Measurements from ENCODE around the gene ABCB9.

Gene ABCB9

DNA sequence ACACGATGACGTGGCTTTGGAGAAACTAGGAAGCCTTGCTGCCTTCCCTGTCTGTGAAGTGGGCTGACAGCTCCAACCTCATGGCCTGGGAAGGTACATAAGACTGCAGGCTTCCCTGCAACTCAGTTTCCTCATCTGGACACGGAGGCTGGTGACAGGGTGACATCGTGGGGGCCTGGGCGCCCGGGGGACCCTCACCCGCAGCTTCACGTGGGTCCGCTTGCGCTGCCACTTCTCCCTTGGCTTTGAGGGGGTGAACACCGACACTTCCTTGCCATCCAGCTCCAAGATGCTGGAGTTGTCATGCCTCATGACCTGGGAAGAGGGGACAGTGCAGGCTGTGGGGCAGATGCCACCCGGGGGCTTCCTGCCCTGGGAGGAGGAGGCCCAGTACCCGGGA, 21.8 kb upstream of the ABCB9 start:
- Histone ChIP-seq H3K9me3 (ENCODE audit: control insufficient read depth, insufficient read depth, low read length) (no peaks in the 10 kb centered on the region), H3K4me2 (ENCODE audit: low read length) (no peak overlapping the region), H4K20me1 (ENCODE audit: control insufficient read depth, insufficient read depth, low read depth, low read length) (no peaks in the 10 kb centered on the region), H3K36me3 (ENCODE audit: control insufficient read depth, low read length) (peaks cover 10% of the 10 kb centered on the region), H3F3A (ENCODE audit: control insufficient read depth, insufficient read depth) (peaks cover 7% of the 10 kb centered on the region; the same call in 1 of the 2 replicates), H3K27me3 (ENCODE audit: control insufficient read depth, low read length) (no peaks in the 10 kb centered on the region), H3K79me2 (ENCODE audit: control insufficient read depth, low read length) (no peaks in the 10 kb centered on the region), H3K27ac (ENCODE audit: low read depth, low read length) (no peak overlapping the region), H3K9me2 (replicated peaks; ENCODE audit: control insufficient read depth, low read length) (no peaks in the 10 kb centered on the region), H3K4me3 (ENCODE audit: low read length) (no peak overlapping the region), H3K4me1 (ENCODE audit: control insufficient read depth, low read length) (peaks cover 12% of the 10 kb centered on the region)
- no peak for TF ChIP-seq EZH2phosphoT487 (IDR thresholded peaks at IDR 0.05; ENCODE audit: borderline replicate concordance, low read length)
- TF ChIP-seq, protein P1, sequence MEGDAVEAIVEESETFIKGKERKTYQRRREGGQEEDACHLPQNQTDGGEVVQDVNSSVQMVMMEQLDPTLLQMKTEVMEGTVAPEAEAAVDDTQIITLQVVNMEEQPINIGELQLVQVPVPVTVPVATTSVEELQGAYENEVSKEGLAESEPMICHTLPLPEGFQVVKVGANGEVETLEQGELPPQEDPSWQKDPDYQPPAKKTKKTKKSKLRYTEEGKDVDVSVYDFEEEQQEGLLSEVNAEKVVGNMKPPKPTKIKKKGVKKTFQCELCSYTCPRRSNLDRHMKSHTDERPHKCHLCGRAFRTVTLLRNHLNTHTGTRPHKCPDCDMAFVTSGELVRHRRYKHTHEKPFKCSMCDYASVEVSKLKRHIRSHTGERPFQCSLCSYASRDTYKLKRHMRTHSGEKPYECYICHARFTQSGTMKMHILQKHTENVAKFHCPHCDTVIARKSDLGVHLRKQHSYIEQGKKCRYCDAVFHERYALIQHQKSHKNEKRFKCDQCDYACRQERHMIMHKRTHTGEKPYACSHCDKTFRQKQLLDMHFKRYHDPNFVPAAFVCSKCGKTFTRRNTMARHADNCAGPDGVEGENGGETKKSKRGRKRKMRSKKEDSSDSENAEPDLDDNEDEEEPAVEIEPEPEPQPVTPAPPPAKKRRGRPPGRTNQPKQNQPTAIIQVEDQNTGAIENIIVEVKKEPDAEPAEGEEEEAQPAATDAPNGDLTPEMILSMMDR (IDR thresholded peaks at IDR 0.05; ENCODE audit: low read depth, low read length, poor library complexity, severe bottlenecking), result no peak

DNA sequence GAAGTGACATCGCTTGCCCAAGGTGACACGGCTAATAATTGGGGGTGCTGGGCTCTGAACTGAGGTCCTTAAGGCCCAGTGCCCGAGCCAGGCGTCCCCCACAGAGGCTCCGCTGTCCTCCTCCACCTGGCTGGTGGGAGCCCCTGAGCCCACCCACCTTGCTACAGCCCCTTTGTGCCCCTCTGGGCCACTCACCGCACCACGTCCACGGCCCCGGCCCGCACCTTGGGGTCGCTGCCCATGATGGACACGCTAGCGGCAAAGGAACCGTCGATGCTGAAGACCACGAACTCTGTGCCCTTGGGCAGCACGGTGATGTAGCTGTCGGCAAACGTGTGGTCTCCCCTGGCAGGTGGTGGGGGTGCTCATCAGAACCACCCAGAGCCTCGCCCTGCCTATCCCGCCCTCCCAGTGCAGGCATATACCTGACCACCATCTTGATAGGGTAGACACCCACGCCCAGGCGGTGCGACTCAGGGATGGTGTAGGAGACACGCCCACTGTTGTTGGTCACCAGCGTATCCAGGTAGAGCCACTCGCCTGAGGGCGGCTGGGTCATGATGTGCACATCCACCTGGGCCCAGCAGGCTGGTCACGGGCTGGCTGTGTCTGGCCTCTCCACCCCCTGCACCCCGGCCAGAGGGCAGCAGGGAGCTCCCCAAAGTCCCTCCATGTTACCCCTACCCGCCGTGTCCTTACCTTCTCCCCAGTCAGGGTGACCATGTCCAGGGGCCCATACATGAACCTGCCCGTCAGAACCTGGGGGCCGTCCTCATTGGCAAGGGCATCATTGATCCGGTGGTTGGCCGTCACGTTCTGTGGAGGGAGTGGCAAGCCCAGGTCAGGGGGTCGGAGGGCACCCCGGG, 21.1 kb upstream of the ABCB9 start:
- H3K9me3 ChIP-seq (ENCODE audit: control insufficient read depth, insufficient read depth, low read length), result no peaks in the 10 kb centered on the region
- peaks cover 3% of the 10 kb centered on the region; the same call in 1 of the 2 replicates for H4K20me1 ChIP-seq (ENCODE audit: control insufficient read depth, insufficient read depth, low read depth, low read length)
- H3K27ac ChIP-seq (ENCODE audit: low read depth, low read length), result no peak overlapping the region
- H3K36me3 ChIP-seq (ENCODE audit: control insufficient read depth, low read length), result peaks cover 17% of the 10 kb centered on the region
- H3K4me3 ChIP-seq (ENCODE audit: low read length), result no peak overlapping the region
- H3K4me1 ChIP-seq (ENCODE audit: control insufficient read depth, low read length), result peaks cover 19% of the 10 kb centered on the region
- H3K4me2 ChIP-seq (ENCODE audit: low read length), result no peak overlapping the region
- TF ChIP-seq, protein P1 (IDR thresholded peaks at IDR 0.05; ENCODE audit: low read depth, low read length, poor library complexity, severe bottlenecking), result no peak
- TF ChIP-seq EZH2phosphoT487 (IDR thresholded peaks at IDR 0.05; ENCODE audit: borderline replicate concordance, low read length), result no peak
- peaks cover 7% of the 10 kb centered on the region; the same call in 1 of the 2 replicates for H3F3A ChIP-seq (ENCODE audit: control insufficient read depth, insufficient read depth)
- H3K79me2 ChIP-seq (ENCODE audit: control insufficient read depth, low read length), result peaks cover 6% of the 10 kb centered on the region
- no peaks in the 10 kb centered on the region for H3K27me3 ChIP-seq (ENCODE audit: control insufficient read depth, low read length)
- no peaks in the 10 kb centered on the region for H3K9me2 ChIP-seq (replicated peaks; ENCODE audit: control insufficient read depth, low read length)

DNA sequence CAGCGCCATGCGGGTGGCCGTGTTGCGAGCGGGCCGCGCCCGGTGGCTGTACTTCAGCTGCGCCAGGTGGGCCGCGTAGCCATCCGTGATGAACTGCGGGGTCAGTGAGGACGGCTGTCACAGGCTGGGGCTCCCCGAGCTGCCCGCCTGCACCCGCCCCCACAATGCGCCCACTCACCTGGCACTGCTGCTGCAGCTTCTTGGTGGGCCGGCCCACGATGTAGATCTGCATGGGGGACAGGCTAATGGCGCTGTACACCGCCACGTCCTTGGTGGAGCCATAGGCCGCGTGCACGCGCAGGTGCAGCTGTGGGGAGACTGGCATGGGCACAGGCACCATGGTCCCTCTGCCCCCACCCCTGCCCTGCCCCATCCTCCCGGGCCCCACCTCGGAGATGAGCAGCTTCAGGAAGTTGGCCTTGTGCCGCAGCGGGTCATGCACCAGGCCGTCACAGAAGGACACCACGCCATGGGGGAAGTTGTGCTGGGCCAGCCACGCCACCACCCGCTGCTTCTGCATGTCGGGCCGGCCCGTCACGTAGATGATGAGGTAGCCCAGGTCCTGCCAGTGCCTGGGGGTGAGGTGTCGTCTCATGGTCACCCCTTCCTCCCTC, 20.1 kb upstream of the ABCB9 start:
- Histone ChIP-seq H3K4me3 (ENCODE audit: low read length) (no peak overlapping the region), H3K27ac (ENCODE audit: low read depth, low read length) (no peak overlapping the region), H3K27me3 (ENCODE audit: control insufficient read depth, low read length) (no peaks in the 10 kb centered on the region), H4K20me1 (ENCODE audit: control insufficient read depth, insufficient read depth, low read depth, low read length) (peaks cover 9% of the 10 kb centered on the region; the same call in 1 of the 2 replicates), H3K4me2 (ENCODE audit: low read length) (no peak overlapping the region), H3K79me2 (ENCODE audit: control insufficient read depth, low read length) (peaks cover 16% of the 10 kb centered on the region), H3K4me1 (ENCODE audit: control insufficient read depth, low read length) (peaks cover 26% of the 10 kb centered on the region), H3K9me3 (ENCODE audit: control insufficient read depth, insufficient read depth, low read length) (no peaks in the 10 kb centered on the region), H3F3A (ENCODE audit: control insufficient read depth, insufficient read depth) (peaks cover 7% of the 10 kb centered on the region; the same call in 1 of the 2 replicates), H3K36me3 (ENCODE audit: control insufficient read depth, low read length) (peaks cover 25% of the 10 kb centered on the region), H3K9me2 (replicated peaks; ENCODE audit: control insufficient read depth, low read length) (no peaks in the 10 kb centered on the region)
- TF ChIP-seq, protein P1 (IDR thresholded peaks at IDR 0.05; ENCODE audit: low read depth, low read length, poor library complexity, severe bottlenecking), result no peak
- TF ChIP-seq EZH2phosphoT487 (IDR thresholded peaks at IDR 0.05; ENCODE audit: borderline replicate concordance, low read length), result no peak

Measured in DOHH2 (cell line).